ENCODE measurements around the gene TREML2.

- no peak for TF ChIP-seq POLR2A (IDR thresholded peaks at IDR 0.05; ENCODE audit: borderline replicate concordance, extremely low read depth, insufficient read depth, insufficient read length)
- TF ChIP-seq, protein P1, sequence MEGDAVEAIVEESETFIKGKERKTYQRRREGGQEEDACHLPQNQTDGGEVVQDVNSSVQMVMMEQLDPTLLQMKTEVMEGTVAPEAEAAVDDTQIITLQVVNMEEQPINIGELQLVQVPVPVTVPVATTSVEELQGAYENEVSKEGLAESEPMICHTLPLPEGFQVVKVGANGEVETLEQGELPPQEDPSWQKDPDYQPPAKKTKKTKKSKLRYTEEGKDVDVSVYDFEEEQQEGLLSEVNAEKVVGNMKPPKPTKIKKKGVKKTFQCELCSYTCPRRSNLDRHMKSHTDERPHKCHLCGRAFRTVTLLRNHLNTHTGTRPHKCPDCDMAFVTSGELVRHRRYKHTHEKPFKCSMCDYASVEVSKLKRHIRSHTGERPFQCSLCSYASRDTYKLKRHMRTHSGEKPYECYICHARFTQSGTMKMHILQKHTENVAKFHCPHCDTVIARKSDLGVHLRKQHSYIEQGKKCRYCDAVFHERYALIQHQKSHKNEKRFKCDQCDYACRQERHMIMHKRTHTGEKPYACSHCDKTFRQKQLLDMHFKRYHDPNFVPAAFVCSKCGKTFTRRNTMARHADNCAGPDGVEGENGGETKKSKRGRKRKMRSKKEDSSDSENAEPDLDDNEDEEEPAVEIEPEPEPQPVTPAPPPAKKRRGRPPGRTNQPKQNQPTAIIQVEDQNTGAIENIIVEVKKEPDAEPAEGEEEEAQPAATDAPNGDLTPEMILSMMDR (IDR thresholded peaks at IDR 0.05 in 2 of 3, conservative IDR thresholded peaks at IDR 0.05 in 1 of 3; ENCODE audit: borderline replicate concordance in 1 of 3, insufficient read depth in 1 of 3, low read depth in 2 of 3, low read length in 2 of 3) = no peak
- TF ChIP-seq, protein P2, sequence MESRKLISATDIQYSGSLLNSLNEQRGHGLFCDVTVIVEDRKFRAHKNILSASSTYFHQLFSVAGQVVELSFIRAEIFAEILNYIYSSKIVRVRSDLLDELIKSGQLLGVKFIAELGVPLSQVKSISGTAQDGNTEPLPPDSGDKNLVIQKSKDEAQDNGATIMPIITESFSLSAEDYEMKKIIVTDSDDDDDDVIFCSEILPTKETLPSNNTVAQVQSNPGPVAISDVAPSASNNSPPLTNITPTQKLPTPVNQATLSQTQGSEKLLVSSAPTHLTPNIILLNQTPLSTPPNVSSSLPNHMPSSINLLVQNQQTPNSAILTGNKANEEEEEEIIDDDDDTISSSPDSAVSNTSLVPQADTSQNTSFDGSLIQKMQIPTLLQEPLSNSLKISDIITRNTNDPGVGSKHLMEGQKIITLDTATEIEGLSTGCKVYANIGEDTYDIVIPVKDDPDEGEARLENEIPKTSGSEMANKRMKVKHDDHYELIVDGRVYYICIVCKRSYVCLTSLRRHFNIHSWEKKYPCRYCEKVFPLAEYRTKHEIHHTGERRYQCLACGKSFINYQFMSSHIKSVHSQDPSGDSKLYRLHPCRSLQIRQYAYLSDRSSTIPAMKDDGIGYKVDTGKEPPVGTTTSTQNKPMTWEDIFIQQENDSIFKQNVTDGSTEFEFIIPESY (IDR thresholded peaks at IDR 0.05; ENCODE audit: extremely low read depth, insufficient replicate concordance, low read length) = no peak
- TF ChIP-seq ATF3 (IDR thresholded peaks at IDR 0.05) = no peak
- no peak for TF ChIP-seq POLR2AphosphoS5 (IDR thresholded peaks at IDR 0.05; ENCODE audit: low read depth, low read length)
- TF ChIP-seq CBX3 (IDR thresholded peaks at IDR 0.05; ENCODE audit: low read depth) = no peak
- TF ChIP-seq EZH2 (IDR thresholded peaks at IDR 0.05) = no peak
- TF ChIP-seq TCF7L2 (IDR thresholded peaks at IDR 0.05; ENCODE audit: borderline replicate concordance, extremely low read depth, insufficient read depth, insufficient read length) = no peak
- no peak for TF ChIP-seq ELF1 (IDR thresholded peaks at IDR 0.05; ENCODE audit: borderline replicate concordance, low read depth)
Measured at GRCh38 chr6:41186031-41186562, 14.9 kb downstream of the TREML2 start.
